Esophagus muscularis mucosa (tissue), 4 donors: ENCODE results near the gene C1orf210.

ENCODE experiments used
- EP300 ChIP-seq: sonication (generic); formaldehyde crosslinking; IDR thresholded peaks from one replicate; pipeline ENCODE4 v1.6.1; 2017; ENCODE audit warnings: antibody characterized with exemption
- POLR2A ChIP-seq: fragments of 450-650 bp; IDR thresholded peaks from one replicate; pipeline ENCODE4 v1.6.1; 2017; ENCODE audit warnings: antibody characterized with exemption, moderate library complexity, mild to moderate bottlenecking, low read depth
- TF ChIP-seq, protein P1 (sequence below), 3 experiments: fragments of 200-600 bp in 2 of 3; fragments of 450-650 bp in 1 of 3; sonication (generic) in 2 of 3; IDR thresholded peaks; one replicate each; pipeline ENCODE4 v1.5.1; 2017 to 2019; ENCODE audit warnings: antibody characterized with exemption in 3 of 3, mild to moderate bottlenecking in 2 of 3, moderate library complexity in 1 of 3

DNA sequence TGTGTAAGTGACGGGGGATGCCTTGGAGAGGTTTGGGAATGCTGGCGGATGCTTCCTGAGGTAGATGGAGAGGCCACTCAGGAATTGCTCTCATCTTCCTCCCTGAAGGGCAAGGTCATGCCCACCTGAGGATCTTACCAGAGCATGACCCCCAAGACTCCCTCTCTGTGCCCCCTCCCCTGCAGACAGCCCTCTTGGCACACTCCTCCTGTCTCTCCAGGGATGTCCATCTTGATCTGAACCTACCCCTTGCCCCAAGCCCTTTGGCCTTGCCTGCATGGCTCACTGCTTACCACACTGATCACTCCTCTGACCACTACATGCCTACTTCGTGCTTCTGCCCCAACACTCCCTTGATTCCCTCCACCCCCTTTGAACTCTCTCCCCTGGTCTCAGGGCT lies 34.4 kb upstream of the C1orf210 start:
- TF ChIP-seq, protein P1, sequence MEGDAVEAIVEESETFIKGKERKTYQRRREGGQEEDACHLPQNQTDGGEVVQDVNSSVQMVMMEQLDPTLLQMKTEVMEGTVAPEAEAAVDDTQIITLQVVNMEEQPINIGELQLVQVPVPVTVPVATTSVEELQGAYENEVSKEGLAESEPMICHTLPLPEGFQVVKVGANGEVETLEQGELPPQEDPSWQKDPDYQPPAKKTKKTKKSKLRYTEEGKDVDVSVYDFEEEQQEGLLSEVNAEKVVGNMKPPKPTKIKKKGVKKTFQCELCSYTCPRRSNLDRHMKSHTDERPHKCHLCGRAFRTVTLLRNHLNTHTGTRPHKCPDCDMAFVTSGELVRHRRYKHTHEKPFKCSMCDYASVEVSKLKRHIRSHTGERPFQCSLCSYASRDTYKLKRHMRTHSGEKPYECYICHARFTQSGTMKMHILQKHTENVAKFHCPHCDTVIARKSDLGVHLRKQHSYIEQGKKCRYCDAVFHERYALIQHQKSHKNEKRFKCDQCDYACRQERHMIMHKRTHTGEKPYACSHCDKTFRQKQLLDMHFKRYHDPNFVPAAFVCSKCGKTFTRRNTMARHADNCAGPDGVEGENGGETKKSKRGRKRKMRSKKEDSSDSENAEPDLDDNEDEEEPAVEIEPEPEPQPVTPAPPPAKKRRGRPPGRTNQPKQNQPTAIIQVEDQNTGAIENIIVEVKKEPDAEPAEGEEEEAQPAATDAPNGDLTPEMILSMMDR (IDR thresholded peaks at IDR 0.05): no peak
- TF ChIP-seq POLR2A (no peak), EP300 (no peak)
